WI38 (cell line): ENCODE measurements around the gene IL37.

Source experiments
- H3K4me3 ChIP-seq: 2 replicates; pipeline ENCODE4 v1.5.1; 2011; ENCODE audit warnings: low read depth, mild to moderate bottlenecking, control low read depth, low read length
- TF ChIP-seq, protein P1 (sequence below): IDR thresholded peaks from 2 replicates; pipeline ENCODE4 v1.5.1; 2012; ENCODE audit warnings: low read depth, mild to moderate bottlenecking, control low read depth, low read length

IL37 gene

DNA sequence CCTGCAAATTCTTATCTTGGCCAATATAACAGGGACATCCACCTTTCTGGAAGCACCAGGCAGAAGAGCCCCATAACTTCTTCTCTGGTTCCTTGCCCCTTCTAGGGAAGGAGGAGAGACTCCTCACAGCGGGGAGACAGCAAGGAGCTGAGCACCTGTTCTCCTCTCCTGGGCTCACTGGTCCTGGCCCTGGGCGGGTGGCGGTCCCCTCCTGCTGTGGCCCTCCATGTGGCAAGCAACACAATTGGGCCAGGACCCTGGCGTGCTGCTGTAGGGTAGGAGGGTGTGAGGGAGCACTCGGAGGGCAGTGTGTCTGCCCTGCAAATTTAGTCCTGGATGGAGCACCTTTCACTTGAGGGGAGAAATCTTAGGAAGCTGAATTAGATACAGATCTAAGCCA, 6.9 kb downstream of the IL37 start:
- H3K4me3 ChIP-seq: no peak overlapping the region
- TF ChIP-seq, protein P1, sequence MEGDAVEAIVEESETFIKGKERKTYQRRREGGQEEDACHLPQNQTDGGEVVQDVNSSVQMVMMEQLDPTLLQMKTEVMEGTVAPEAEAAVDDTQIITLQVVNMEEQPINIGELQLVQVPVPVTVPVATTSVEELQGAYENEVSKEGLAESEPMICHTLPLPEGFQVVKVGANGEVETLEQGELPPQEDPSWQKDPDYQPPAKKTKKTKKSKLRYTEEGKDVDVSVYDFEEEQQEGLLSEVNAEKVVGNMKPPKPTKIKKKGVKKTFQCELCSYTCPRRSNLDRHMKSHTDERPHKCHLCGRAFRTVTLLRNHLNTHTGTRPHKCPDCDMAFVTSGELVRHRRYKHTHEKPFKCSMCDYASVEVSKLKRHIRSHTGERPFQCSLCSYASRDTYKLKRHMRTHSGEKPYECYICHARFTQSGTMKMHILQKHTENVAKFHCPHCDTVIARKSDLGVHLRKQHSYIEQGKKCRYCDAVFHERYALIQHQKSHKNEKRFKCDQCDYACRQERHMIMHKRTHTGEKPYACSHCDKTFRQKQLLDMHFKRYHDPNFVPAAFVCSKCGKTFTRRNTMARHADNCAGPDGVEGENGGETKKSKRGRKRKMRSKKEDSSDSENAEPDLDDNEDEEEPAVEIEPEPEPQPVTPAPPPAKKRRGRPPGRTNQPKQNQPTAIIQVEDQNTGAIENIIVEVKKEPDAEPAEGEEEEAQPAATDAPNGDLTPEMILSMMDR: no peak

DNA sequence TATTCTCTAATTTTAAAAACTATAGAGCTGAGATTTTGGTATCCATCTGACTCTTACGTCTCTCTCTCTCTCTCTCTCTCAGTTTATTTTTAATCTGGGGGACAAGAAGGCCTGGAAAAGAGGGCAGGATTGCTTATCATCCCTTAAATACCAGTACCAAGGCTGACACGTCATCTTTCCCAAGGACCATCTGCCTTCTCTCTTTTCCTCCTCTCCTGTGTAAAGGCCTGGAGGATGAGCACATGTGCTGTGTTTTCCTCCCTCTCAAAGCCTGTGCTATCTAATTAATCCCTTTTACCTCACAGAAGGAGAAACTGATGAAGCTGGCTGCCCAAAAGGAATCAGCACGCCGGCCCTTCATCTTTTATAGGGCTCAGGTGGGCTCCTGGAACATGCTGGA, 7.3 kb downstream of the IL37 start:
- TF ChIP-seq, protein P1: no peak
- no peak overlapping the region for H3K4me3 ChIP-seq

DNA sequence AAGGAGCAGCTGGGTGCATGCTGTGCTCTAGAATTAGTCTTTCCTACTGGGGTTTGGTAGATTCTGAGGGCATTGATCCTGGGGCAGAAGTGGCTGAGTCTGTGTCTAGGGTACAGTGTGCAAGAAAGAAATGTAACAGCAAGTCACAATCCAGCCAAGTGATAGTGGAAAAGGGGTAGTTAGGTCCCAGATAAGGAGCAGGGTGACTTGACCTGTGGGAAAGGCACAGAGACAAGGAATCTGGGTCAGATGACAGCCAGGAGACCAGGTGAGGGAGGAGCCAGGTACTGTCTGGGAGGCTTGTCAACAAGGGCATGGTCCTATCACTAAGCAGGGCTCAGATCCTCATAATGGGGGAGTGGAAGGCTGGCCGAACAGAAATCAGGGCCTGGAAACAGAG, 8.1 kb downstream of the IL37 start:
- TF ChIP-seq, protein P1: no peak
- no peak overlapping the region for H3K4me3 ChIP-seq

DNA sequence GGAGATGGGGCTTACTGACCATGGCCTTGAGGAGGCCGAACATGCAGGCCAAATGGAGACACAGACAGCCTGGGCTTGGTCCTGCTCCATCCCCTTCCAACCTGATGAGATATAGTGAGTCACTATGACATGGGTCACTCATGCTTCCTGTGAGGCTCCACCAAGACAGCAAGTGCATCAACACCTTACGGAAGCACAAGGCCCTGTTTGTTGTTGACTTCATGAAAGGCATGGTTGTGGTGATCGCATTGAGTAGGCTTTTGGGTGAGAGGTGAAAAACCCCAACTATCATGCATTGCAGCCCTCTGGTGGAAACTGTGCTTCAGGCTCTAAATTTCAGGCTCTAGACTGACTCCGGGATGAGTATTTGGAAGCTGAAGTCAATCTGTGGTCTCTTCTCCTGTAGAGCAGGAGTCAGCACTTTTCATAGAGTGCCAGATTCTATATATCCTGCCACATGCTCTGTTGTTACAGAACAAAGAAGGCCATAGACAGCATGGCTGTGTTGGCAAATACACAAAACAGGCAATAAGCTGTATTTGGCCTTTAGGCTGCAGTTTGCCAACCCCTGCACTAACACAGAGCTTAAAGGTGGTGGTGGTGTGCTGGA, 10.1 kb downstream of the IL37 start:
- TF ChIP-seq, protein P1: no peak
- no peak overlapping the region for H3K4me3 ChIP-seq

DNA sequence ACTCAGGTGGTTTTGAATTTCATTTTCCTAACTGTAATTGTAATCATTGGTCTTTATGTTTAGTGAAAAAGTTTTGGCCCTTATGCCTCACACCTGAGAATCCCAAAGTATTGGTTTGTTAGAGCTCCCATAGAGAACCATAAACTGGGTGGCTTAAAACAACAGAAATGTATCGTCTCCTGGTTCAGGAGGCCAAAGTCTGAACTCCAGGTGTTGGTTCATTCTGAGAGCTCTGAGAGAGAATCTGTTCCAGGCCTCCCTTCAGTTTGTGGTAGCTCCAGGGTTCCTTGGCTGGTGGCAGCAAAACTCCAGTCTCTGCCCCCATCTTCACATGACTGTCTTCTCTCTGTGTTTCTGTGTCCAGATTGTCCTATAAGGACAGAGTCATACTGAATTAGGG, 11.0 kb downstream of the IL37 start:
- TF ChIP-seq, protein P1: no peak
- H3K4me3 ChIP-seq: no peak overlapping the region

DNA sequence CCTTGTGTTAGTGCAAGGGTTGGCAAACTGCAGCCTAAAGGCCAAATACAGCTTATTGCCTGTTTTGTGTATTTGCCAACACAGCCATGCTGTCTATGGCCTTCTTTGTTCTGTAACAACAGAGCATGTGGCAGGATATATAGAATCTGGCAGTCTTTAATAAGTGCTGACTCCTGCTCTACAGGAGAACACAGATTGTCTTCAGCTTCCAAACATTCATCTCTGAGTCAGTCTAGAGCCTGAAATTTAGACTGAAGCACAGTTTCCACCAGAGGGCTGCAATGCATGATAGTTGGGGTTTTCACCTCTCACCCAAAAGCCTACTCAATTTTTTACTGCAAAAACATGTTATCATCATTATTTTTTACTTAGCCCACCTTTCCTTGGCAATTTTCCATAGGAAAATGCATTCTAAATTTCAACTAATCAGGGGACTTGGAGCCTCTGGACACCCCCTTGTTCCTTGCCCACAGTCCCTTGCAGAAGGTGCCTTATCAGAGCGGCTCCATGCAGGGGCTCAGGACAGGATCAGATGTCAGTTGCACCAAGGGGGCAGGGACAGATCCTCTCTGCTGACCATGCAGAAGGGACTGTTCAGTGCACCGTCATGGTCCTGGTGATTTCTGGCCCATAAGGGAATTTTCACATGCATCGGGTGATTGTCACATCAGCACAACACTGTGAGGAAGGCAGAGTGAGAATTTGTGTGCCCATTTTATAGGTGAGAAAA, 12.4 kb downstream of the IL37 start:
- no peak overlapping the region for H3K4me3 ChIP-seq
- TF ChIP-seq, protein P1: no peak

DNA sequence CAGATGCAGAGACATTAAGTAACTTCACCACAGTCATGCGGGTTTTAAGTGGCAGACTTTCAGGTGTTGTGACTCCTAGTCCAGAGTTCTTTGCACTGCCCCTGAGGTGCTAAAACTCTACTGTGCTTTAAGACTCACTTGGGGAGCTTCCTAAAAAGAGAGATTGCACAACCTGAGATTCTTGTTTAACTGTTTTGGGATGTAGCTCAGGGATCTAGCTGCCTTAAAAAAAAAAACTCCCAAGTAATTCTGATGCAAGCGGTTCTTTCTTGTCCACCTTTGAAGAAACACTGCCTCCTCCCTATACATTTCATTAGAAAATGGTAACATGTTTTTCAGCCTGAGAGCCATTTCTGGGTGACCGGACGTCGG, 13.0 kb downstream of the IL37 start:
- H3K4me3 ChIP-seq: no peak overlapping the region
- TF ChIP-seq, protein P1: no peak
